Retina (tissue), 1 donor: ENCODE results near the gene PPWD1.
"Not testable (repeated sequence)": the region's sequence is repeated elsewhere in the genome, so short reads cannot be mapped to it uniquely, and the experiment has no call there.

Source experiments
- DNase-seq: peaks from one replicate; pipeline ENCODE4 v3.0.0-alpha.2; 2016

Gene PPWD1

DNA sequence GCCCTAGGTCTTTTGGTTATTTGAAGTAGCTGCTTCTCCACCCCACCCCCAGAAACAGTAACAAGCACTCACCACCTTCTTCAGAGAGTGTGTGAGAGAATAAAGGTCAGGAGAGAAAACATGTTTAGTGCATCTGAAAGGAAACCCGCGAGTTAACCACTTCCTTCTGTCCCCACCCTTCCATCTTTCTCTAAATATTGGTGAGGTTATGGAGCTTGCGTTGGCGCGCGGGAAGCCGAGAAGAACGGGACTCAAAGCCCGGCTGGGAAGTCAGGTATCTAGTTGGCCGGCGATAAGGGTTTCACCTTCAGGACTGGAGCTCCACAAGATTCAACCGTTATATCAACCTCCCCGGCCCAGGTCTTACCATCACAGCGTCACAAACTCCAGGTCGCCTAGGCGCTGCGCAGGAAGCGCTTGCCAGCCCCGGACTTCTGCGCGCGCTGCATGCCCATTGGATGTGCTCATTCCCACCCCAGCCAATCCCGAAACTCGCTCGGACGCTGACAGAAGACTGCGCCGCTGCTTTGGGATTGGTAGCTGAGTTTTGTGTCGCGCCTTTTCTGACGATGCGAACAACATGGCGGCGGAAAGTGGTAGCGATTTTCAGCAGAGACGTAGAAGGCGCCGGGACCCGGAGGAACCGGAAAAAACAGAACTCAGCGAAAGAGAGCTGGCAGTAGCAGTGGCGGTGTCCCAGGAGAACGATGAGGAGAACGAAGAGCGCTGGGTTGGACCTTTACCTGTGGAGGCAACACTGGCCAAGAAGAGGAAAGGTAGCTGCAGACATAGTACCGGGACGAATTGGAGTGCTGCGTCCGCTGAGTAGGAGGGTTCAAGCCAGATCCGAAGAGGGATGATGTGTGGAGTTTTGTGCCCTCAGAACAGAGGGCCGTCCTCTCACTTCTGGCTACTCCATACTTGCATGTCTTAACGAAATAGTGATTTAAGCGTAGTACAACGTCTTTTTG is at the start of gene PPWD1, which contains the start of gene CENPK:
Gene PPWD1, plus strand, starts transcription at position 566 of the 971 bp plus-strand sequence. Its CDS starts 15 bp downstream, at position 581.
Gene CENPK, minus strand, starts transcription at position 438 of the 971 bp plus-strand sequence. CDS start 8,261 bp downstream, outside the sequence.
- peak; percentile 98 for DNase-seq

DNA sequence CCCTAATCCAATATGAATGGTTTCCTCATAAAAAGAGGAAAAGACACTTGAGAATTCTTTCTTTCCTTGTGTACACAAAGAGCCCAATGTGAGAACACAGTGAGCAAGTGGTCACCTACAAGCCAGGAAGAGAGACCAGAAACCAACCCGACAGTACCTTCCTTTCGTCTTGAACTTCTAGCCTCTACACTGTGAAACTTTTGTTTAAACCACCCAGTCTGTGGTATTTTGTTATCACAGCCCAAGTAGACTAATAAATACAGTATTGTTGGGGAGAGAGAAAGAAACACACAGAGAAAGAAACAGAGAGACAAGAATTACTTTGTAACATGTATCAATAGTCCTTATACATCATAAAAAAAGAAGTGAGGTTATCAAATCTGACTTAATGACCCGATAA is 37.4 kb upstream of the PPWD1 start:
- DNase-seq: no peak

DNA sequence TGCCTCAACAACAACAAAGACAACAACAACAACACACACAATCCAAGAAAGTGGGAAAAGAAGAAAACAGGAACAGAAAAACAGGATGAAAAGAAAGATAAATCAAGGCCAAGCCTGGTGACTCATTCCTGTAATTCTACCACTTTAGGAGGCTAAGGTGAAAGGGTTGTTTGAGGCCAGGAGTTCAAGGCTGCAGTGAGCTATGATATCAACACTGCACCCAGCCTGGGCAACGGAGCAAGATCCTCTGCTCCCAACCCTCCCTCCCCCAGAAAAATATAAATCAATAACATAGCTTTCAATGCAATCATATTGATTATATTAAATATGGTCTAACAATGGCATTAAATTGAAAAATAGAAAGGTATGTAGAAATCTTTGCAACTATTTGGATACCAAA is 32.2 kb upstream of the PPWD1 start:
- DNase-seq: no peak

DNA sequence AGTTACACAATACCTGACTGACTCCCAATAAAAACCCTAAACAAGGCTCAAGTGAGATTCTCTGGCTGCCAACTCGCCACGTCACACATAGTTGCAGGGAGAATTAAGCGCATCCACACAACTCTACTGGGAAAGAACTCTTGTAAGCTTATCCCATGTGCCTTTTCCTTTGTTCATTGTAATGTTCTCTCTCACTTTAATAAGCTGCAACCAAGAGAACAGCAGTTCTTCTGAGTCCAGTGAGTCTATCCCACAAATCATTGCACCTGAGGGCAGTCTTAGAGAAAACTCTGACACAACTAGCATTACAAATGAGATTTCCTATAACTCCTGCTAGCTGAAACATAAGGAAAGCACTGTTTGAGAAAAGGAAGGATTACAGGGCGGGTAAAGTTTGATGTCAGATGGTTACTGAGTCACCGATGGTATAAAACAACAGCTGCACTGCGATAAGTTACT is 27.5 kb upstream of the PPWD1 start:
- DNase-seq: no peak

DNA sequence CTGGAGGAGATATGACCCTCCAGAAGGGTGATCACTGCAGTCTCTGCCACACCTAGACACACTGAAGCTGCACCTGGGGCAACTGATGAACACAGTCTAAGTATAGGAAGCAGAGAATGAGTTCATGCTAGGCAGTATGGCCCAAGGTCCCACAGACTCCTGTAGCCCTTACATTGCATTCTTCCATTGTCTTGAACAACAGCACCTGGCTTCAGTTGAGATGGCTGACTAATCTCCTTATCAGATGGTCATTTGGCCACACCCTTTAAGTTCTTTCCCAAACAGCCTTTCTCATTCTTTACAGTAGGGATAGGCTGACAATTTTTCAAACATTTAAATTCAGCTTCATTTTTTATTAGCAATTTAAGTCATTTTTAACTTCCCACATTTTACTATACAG is 23.3 kb upstream of the PPWD1 start:
- no peak for DNase-seq

DNA sequence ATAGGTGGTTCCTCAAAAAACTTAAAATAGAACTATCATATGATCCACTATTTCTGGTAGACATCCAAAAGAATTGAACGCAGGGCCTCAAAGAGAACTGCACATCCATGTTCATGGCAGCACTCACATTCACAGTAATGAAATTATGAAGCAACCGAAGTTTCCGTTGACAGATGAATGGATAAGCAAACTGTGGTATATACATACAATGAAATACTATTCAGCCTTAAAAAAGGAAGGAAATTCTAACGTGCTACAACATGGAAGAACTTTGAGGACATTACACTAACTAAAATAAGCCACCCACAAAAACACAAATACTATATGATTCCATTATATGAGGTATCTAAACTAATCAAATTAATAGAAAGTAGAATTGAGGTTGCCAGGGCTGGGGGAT is 18.6 kb upstream of the PPWD1 start:
- no peak for DNase-seq

DNA sequence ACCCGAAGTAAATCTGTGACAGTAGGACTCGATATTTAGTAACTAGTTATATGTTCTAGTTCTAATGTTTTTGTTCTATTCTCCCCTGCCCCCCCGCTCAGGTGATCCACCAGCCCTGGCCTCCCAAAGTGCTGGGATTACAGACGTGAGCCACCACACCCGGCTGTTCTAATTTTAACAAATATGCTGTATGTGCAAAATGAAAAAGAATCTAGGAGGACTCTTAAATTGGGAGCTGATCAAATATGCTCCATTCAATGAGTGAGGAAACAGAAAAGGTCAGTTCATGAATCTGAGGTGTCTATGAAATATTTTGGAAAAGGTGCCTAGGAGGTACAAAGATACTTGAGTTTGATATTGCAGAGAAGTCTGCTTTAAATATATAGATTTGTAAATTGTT is 17.0 kb upstream of the PPWD1 start:
- DNase-seq: no peak

DNA sequence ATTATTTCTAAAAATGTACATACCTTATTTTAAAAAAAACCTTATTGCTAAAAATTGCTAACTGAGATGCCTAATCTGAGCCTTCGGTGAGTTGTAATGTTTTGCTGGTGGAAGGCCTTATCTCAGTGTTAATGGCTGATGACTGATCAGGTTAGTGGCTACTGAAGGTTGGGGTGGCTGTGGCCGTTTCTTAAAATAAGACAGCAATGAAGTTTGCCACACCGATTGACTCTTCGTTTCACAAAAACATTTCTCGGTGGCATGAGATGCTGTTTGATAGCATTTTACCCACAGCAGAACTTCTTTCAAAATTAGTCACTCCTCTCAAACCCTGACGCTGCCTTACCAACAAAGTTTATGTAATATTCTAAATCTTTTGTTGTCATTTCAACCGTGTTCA is 14.8 kb upstream of the PPWD1 start:
- no peak for DNase-seq

DNA sequence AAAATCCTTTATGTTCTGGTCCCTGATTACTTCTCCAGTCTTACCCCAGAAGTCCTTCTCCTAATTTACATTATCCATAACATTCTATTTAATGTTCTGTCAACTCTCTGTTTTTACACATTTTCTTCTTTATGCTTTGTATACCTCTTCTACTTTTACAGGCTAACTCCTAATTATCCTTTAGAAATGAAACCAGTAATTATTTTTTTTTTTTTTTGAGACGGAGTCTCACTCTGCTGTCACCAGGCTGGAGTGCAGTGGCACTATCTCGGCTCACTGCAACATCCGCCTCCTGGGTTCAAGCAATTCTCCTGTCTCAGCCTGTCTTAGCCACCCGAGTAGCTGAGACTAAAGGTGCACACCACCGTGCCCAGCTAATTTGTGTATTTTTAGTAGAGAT is 9.2 kb upstream of the PPWD1 start:
- DNase-seq: no peak

DNA sequence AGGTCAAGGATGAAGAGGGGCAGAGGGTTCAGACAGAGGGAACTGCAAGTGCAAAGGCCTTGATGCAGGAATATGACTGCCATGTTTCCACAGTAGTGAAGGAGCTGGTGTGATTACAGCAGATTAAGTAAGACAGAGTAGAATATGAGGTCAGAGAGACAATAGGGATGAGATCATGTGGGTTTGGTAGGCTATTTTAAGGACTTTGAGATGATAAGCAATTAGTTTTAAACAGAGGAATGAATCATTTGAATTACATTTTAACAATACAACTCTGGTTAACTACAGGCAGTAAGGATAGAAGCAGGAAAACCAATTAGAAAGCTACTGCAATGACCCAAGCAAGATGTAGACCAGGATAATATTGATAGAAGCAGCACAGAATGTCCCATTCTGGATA is 7.8 kb upstream of the PPWD1 start:
- DNase-seq: no peak

DNA sequence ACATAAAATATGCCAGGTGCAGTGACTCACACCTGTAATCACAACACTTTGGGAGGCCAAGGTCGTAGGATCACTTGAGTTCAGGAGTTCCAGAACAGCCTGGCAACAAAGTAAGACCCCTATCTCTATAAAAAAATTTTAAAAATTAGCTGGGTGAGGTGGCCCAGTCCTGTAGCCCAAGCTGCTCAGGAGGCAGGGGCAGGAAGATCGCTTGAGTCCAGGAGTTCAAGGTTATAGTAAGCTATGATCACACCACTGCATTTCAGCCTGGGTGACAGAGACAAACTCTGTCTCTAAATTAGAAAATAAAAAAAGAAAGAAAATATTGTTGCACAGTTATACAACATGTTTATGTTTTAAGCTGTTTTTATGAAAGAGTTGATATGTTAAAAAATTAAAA is 6.9 kb upstream of the PPWD1 start:
- DNase-seq: no peak

DNA sequence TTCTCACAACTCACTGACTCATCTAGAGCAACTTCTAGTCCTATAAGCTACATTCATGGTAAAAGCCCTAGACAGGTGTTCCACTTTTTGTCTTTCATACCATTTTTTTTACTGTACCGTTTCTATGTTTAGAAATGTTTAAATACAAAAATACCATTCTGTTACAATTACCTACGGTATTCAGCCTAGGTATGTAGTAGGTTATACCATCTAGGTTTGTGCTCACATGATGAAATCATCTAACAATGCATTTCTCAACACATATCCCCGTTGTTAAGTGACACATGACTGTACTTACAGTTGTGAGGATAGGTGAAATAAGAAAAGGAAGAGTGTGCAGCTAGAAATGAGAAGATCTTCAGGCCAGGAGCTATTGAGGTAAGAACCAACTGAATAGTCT is 6.4 kb upstream of the PPWD1 start:
- no peak for DNase-seq

DNA sequence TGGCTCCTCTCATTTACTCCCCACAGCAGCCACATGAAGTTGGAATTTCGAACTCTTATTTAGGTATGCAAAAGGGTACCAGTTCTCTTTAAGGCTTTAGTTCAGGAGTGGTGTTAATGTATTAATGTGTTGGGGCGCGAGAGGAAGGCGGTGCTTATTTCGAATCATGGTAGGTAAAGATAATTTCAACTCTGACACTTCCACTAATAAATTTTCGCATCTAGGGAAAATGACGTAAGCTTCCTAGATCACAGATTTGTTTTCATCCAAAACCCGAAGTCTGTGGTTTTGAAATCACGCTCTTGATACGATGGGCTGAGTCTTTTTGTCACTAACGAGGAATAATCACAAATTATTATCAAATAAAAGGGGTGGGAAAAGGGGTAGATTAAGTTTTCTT is 681 bp downstream of the PPWD1 start:
- DNase-seq: no peak

DNA sequence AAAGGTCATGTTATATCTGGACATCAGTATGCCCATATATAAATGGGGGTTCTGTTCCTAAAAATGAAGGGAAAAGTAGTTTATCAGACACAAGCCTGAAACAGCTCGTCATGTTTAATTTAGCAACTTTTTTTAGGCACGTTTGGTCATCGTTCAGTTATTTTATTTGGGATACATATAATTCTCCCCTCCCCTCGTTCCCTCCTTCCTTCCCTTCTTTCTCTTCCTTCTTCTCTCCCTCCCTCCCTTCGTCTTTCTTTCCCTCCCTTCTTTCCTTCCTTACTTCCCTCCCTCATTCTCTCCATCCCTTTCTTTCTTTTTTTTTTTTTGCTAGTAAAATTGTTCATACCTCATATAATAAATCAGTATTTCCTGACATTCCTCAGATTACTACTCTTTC is 3.4 kb downstream of the PPWD1 start:
- no peak for DNase-seq

DNA sequence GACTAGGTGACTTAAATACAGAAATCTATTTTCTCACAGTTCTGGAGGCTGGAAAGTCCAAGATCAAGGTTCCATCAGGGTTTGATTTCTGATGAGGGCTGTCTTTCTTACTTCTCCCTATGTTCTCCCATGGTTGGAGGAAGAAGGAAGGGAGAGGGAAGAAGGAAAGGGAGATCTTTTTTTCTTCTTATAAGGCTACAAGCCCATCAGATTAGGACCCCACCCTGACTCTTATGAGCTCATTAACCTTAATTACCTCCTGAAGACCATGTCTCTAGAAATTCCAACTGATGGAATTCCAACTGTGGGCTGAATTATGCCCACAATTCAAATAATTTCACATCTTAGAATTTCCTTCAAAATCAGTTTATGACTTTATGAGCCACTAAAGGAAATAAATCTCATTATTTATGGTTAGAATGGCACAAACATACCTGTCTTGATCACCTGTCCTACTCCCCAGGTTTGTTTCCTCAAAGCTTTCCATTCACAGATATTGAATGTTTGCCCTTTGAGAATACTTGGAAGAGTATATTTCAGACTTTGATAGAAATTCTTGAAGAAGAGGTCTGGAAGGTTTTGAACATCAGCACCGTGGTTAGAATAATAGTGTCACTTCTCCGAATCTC is 7.6 kb downstream of the PPWD1 start:
- no peak for DNase-seq

DNA sequence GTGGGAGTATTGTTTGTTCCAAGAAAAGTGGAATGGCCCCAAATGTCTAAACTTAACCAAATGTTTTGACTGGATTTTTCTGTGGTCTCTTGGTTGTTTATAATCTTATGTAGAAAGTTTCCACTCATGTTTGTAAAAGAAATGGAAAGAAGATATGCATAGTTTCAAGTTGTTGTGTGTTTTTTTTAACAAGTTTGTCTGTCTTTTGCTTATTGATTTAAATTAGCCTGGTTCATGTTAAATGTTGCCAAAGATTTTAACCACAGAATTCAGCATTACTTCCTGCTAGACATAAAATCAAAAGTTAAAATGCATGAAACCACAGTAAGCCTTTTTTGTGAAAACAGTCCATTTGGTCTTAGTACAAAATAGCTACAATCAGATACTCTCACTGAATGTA is 14.0 kb downstream of the PPWD1 start:
- no peak for DNase-seq

DNA sequence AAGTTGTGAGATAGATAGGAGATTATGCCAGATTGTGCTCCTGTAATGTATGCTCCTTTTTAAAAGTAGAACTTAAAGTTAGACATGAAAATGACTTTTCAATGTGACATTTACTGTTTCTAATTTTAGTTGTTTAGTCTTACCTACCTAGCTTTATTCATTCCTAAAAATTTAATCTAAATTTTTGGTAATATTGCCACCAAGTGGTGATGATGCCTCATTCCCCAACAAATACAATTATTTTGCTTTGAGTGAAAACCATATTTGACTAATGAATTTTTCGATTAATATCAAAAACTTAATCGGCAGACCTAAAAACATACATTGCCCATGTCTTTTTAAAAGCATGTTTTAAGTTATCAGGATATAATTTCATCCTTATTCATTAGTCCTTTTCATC is 25.6 kb downstream of the PPWD1 start:
- no peak for DNase-seq

DNA sequence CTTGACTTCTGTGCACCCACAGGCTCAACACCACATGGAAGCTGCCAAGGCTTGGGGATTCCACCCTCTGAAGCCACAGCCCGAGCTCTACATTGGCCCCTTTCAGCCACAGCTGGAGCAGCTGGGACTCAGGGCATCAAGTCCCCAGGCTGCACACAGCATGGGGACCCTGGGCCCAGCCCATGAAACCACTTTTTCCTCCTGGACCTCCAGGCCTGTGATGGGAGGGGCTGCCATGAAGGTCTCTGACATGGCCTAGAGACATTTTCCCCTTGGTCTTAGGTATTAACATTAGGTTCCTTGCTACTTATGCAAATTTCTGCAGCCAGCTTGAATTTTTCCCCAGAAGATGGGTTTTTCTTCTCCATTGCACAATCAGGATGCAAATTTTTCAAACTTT is 38.7 kb downstream of the PPWD1 start:
- DNase-seq: not testable (repeated sequence)

DNA sequence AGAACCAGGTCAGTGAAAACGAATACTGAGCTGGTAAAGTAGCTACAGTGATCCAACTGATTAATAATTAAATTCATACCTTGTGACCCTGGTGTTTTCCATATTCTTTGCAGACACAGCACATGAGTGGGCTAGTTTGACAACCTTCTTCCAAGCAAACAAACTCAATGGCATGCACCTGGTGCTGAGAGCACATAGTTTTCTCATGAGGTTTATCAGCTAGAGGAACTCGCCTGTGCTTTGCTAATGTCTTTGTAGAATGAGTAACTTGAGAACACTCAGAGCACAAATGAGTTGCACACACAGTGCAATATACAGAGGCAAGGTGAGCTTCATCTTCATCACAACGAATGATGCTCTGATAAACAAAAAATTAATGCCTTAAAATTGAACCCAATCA is 48.4 kb downstream of the PPWD1 start:
- DNase-seq: no peak

DNA sequence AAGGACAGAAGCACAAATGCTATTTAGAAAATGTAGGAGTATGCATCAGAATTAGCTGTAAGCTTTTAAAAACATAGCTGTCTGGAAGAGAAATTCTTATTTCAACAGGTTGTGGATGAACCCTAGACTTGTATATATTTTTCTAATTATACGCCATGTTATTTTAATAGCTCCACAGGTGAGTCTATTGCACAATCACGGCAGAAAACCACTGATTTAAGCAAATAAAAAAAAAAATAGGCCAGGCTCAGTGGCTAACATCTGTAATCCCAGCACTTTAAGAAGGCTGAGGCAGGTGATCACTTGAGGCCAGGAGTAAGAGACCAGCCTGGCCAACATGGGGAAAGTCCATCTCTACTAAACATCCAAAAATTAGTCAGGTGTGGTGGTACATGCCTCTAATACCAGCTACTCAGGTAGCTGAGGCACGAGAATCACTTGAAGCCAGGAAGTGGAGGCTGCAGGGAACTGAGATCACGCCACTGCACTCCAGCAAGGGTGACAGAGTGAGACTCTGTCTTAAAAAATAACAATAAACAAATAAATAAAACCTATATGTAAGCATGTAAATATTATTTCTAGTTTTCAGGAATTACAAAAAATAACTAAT is 49.3 kb downstream of the PPWD1 start:
- DNase-seq: no peak

DNA sequence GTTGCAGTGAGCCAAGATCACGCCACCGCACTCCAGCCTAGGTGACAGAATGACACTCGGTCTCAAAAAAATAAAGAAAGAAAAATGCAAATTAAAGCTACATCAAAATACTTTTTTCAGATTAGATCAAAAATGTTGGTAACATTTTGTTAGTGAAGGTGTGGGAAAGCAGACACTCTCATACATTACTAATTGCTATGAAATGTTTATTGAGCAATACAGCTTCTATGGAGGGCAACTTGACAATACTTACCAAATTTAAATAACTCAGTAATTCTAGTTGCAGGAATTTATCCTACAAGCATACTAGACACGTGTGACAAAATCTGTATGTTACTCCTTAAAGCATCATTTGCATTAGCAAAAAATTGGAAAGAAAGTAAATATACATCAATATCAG is 56.9 kb downstream of the PPWD1 start:
- DNase-seq: no peak

DNA sequence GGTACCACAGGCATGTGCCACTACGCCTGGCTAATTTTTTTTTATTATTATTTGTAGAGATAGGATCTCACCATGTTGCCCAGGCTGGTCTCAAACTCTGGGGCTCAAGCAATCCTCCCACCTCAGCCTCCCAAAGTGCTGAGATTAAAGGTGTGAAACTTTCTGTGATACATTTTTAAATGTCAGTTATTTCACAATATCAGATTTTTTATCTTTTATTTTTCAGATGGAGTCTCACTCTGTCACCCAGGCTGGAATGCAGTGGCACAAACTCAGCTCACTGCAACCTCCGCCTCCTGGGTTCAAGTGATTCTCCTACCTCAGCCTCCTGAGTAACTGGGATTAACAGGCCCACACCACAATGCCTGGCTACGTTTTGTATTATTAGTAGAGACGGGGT is 58.9 kb downstream of the PPWD1 start:
- not testable (repeated sequence) for DNase-seq

DNA sequence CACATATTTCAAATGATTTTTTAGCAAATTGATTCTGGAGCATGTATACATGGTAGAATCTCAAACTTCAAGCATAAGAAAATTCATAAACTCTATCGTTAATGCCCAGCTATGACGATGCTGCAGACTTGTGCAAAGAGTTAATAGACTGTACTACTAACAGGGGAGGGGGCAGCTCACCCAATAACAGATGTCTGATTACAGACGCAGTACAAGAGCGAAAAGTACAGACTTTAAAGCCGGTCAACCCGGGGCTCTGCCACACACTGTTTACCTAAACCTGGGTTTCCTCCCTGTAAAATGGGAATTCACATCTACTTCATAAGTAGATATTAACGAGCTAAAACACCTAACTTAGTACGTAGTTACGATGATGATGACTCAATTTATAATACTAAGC is 60.4 kb downstream of the PPWD1 start:
- no peak for DNase-seq
